SK-N-SH treated with all-trans-retinoic acid at 6 μM for 48 hours (cell line): ENCODE measurements around the gene IL17REL.

Experiments used
- ATAC-seq: fragments of 200-7000 bp; cut with Tn5 transposase; 3 replicates; pipeline ENCODE4 v1.9.1; 2020; ENCODE audit warnings: mild to moderate bottlenecking, moderate library complexity
- ARNTL ChIP-seq: fragments of 450-650 bp; formaldehyde crosslinking; IDR thresholded peaks from 2 replicates; pipeline ENCODE4 v1.5.0; 2020; ENCODE audit warnings: low read depth, mild to moderate bottlenecking, moderate library complexity, borderline replicate concordance
- BACH2 ChIP-seq: fragments of 250-450 bp; sonication (Bioruptor Pico); IDR thresholded peaks from 2 replicates; pipeline ENCODE4 v1.9.0; 2021; ENCODE audit warnings: mild to moderate bottlenecking, borderline replicate concordance
- CSDC2 ChIP-seq: fragments of 250-450 bp; sonication (Bioruptor Pico); IDR thresholded peaks from 2 replicates; pipeline ENCODE4 v1.5.0; 2020; ENCODE audit warnings: mild to moderate bottlenecking, moderate library complexity
- ESRRG ChIP-seq: fragments of 250-450 bp; sonication (Bioruptor Pico); IDR thresholded peaks from 2 replicates; pipeline ENCODE4 v1.6.1; 2021; ENCODE audit warnings: mild to moderate bottlenecking
- GLIS3 ChIP-seq: fragments of 250-450 bp; sonication (Bioruptor Pico); IDR thresholded peaks from 2 replicates; pipeline ENCODE4 v1.5.0; 2020; ENCODE audit warnings: mild to moderate bottlenecking, moderate library complexity
- ISL1 ChIP-seq: fragments of 250-450 bp; sonication (Bioruptor Pico); IDR thresholded peaks from 2 replicates; pipeline ENCODE4 v2.1.2; 2022; ENCODE audit warnings: mild to moderate bottlenecking, moderate library complexity
- OSR1 ChIP-seq: fragments of 250-450 bp; sonication (Bioruptor Pico); IDR thresholded peaks from 2 replicates; pipeline ENCODE4 v1.8.0; 2022; ENCODE audit warnings: moderate library complexity, mild to moderate bottlenecking, inconsistent platforms
- PPARA ChIP-seq: fragments of 250-450 bp; sonication (Bioruptor Pico); IDR thresholded peaks from 2 replicates; pipeline ENCODE4 v1.5.0; 2020; ENCODE audit warnings: mild to moderate bottlenecking, borderline replicate concordance
- RARB ChIP-seq: fragments of 250-450 bp; sonication (Bioruptor Pico); IDR thresholded peaks from 2 replicates; pipeline ENCODE4 v1.8.0; 2021; ENCODE audit warnings: mild to moderate bottlenecking, moderate library complexity
- TCF4 ChIP-seq: fragments of 250-450 bp; sonication (Bioruptor Pico); IDR thresholded peaks from 2 replicates; pipeline ENCODE4 v1.8.0; 2021; ENCODE audit warnings: mild to moderate bottlenecking, moderate library complexity, borderline replicate concordance
- TOX ChIP-seq: fragments of 250-450 bp; sonication (Bioruptor Pico); IDR thresholded peaks from 2 replicates; pipeline ENCODE4 v1.8.0; 2021; ENCODE audit warnings: mild to moderate bottlenecking, moderate library complexity, borderline replicate concordance
- ZC3H10 ChIP-seq: fragments of 250-450 bp; sonication (Bioruptor Pico); IDR thresholded peaks from 2 replicates; pipeline ENCODE4 v1.5.1; 2021; ENCODE audit warnings: mild to moderate bottlenecking, moderate library complexity
- ZFP3 ChIP-seq: fragments of 250-450 bp; sonication (Bioruptor Pico); IDR thresholded peaks from 2 replicates; pipeline ENCODE4 v1.5.0; 2020; ENCODE audit warnings: mild to moderate bottlenecking, moderate library complexity
- ZFP30 ChIP-seq: fragments of 450-650 bp; formaldehyde crosslinking; IDR thresholded peaks from 2 replicates; pipeline ENCODE4 v1.5.0; 2022; ENCODE audit warnings: mild to moderate bottlenecking, moderate library complexity
- ZNF565 ChIP-seq: fragments of 450-650 bp; formaldehyde crosslinking; conservative IDR thresholded peaks from 2 replicates; pipeline ENCODE4 v1.5.0; 2020; ENCODE audit warnings: low read depth, mild to moderate bottlenecking, moderate library complexity
- ZNF8 ChIP-seq: fragments of 450-650 bp; formaldehyde crosslinking; IDR thresholded peaks from 2 replicates; pipeline ENCODE4 v1.5.0; 2020; ENCODE audit warnings: mild to moderate bottlenecking, moderate library complexity
- TF ChIP-seq, protein P1 (sequence below): fragments of 250-450 bp; sonication (Bioruptor Pico); IDR thresholded peaks from 2 replicates; pipeline ENCODE4 v1.5.1; 2021; ENCODE audit warnings: mild to moderate bottlenecking, moderate library complexity
- TF ChIP-seq, protein P2 (sequence below): fragments of 250-450 bp; sonication (Bioruptor Pico); IDR thresholded peaks from 2 replicates; pipeline ENCODE4 v1.5.0; 2020; ENCODE audit warnings: mild to moderate bottlenecking, moderate library complexity
- TF ChIP-seq, protein P3 (sequence below): fragments of 250-450 bp; sonication (Bioruptor Pico); IDR thresholded peaks from 2 replicates; pipeline ENCODE4 v1.8.0; 2020; ENCODE audit warnings: mild to moderate bottlenecking, moderate library complexity, borderline replicate concordance
- TF ChIP-seq, protein P4 (sequence below): fragments of 250-450 bp; sonication (Bioruptor Pico); IDR thresholded peaks from 2 replicates; pipeline ENCODE4 v1.5.1; 2020; ENCODE audit warnings: low read depth, mild to moderate bottlenecking, moderate library complexity
- TF ChIP-seq, protein P5 (sequence below): fragments of 250-450 bp; sonication (Bioruptor Pico); IDR thresholded peaks from 2 replicates; pipeline ENCODE4 v1.8.0; 2021; ENCODE audit warnings: low read depth, mild to moderate bottlenecking, moderate library complexity, borderline replicate concordance

Gene IL17REL

DNA sequence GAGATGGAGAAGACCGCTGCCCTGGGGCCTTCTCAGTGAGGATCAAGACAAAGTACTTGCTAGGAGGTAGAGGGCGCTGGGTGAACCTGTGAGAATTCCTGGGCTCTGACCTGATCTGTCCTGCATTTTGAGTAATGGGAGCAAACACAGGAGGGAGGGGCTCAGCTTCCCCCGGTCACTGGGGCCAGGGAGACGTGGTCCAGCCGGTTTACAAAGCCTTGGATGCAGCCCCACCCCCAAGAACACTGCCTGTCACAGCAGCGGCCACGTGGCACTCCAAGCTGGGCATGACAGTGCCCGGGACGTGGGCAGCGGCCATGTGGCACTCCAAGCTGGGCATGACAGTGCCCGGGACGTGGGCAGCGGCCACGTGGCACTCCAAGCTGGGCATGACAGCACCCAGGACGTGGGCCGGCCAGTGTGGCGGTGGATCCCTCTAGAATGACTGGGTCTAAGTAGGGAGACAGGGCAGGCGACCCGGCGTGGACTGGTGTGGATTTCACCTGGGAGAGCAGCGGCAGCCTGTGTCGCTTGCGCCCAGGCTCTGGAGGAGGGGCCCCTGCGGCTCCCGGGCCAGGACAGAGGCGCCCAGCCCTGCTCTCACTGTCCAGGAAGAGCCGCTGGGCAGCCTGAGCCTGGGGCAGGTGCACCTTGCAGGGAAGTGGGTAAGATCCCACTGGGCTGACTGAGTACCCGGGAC is 48.0 kb upstream of the IL17REL start:
- TF ChIP-seq, protein P1, sequence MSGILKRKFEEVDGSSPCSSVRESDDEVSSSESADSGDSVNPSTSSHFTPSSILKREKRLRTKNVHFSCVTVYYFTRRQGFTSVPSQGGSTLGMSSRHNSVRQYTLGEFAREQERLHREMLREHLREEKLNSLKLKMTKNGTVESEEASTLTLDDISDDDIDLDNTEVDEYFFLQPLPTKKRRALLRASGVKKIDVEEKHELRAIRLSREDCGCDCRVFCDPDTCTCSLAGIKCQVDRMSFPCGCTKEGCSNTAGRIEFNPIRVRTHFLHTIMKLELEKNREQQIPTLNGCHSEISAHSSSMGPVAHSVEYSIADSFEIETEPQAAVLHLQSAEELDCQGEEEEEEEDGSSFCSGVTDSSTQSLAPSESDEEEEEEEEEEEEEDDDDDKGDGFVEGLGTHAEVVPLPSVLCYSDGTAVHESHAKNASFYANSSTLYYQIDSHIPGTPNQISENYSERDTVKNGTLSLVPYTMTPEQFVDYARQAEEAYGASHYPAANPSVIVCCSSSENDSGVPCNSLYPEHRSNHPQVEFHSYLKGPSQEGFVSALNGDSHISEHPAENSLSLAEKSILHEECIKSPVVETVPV (CRISPR knock-in tag): no peak
- TF ChIP-seq ESRRG (CRISPR knock-in tag): no peak
- TF ChIP-seq, protein P2, sequence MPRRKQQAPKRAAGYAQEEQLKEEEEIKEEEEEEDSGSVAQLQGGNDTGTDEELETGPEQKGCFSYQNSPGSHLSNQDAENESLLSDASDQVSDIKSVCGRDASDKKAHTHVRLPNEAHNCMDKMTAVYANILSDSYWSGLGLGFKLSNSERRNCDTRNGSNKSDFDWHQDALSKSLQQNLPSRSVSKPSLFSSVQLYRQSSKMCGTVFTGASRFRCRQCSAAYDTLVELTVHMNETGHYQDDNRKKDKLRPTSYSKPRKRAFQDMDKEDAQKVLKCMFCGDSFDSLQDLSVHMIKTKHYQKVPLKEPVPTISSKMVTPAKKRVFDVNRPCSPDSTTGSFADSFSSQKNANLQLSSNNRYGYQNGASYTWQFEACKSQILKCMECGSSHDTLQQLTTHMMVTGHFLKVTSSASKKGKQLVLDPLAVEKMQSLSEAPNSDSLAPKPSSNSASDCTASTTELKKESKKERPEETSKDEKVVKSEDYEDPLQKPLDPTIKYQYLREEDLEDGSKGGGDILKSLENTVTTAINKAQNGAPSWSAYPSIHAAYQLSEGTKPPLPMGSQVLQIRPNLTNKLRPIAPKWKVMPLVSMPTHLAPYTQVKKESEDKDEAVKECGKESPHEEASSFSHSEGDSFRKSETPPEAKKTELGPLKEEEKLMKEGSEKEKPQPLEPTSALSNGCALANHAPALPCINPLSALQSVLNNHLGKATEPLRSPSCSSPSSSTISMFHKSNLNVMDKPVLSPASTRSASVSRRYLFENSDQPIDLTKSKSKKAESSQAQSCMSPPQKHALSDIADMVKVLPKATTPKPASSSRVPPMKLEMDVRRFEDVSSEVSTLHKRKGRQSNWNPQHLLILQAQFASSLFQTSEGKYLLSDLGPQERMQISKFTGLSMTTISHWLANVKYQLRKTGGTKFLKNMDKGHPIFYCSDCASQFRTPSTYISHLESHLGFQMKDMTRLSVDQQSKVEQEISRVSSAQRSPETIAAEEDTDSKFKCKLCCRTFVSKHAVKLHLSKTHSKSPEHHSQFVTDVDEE (CRISPR knock-in tag): no peak
- TF ChIP-seq TOX (CRISPR knock-in tag): no peak
- TF ChIP-seq ZFP30 (CRISPR knock-in tag): no peak
- TF ChIP-seq, protein P3, sequence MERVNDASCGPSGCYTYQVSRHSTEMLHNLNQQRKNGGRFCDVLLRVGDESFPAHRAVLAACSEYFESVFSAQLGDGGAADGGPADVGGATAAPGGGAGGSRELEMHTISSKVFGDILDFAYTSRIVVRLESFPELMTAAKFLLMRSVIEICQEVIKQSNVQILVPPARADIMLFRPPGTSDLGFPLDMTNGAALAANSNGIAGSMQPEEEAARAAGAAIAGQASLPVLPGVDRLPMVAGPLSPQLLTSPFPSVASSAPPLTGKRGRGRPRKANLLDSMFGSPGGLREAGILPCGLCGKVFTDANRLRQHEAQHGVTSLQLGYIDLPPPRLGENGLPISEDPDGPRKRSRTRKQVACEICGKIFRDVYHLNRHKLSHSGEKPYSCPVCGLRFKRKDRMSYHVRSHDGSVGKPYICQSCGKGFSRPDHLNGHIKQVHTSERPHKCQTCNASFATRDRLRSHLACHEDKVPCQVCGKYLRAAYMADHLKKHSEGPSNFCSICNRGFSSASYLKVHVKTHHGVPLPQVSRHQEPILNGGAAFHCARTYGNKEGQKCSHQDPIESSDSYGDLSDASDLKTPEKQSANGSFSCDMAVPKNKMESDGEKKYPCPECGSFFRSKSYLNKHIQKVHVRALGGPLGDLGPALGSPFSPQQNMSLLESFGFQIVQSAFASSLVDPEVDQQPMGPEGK: no peak
- no peak for TF ChIP-seq ZFP3
- no peak for TF ChIP-seq OSR1 (CRISPR knock-in tag)
- TF ChIP-seq ISL1 (CRISPR knock-in tag): no peak
- no peak for TF ChIP-seq ZC3H10
- TF ChIP-seq, protein P4, sequence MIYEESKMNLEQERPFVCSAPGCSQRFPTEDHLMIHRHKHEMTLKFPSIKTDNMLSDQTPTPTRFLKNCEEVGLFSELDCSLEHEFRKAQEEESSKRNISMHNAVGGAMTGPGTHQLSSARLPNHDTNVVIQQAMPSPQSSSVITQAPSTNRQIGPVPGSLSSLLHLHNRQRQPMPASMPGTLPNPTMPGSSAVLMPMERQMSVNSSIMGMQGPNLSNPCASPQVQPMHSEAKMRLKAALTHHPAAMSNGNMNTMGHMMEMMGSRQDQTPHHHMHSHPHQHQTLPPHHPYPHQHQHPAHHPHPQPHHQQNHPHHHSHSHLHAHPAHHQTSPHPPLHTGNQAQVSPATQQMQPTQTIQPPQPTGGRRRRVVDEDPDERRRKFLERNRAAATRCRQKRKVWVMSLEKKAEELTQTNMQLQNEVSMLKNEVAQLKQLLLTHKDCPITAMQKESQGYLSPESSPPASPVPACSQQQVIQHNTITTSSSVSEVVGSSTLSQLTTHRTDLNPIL (CRISPR knock-in tag): no peak
- no peak for TF ChIP-seq GLIS3 (CRISPR knock-in tag)
- TF ChIP-seq ZNF565 (CRISPR knock-in tag): no peak
- no peak for TF ChIP-seq TCF4
- TF ChIP-seq BACH2: no peak
- no peak for ATAC-seq

DNA sequence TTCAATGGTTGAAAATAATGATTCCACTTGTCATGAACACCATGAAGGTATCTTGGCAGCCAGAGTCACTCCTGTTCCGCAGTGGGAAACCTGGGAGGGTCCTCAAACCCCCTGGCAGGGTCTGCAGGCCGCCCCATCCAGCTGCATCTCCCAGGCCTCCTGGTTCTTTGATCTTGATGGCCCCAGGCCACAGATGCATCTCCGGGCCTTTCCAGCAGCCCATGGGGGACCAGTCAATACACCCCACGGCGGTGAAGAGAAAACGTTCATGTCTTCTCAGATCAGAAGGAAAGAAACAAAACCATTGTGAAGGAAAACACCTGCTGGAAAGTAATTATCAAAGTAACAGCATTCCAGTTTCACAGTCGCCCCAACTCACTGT is 47.3 kb upstream of the IL17REL start:
- no peak for ATAC-seq
- no peak for TF ChIP-seq RARB

DNA sequence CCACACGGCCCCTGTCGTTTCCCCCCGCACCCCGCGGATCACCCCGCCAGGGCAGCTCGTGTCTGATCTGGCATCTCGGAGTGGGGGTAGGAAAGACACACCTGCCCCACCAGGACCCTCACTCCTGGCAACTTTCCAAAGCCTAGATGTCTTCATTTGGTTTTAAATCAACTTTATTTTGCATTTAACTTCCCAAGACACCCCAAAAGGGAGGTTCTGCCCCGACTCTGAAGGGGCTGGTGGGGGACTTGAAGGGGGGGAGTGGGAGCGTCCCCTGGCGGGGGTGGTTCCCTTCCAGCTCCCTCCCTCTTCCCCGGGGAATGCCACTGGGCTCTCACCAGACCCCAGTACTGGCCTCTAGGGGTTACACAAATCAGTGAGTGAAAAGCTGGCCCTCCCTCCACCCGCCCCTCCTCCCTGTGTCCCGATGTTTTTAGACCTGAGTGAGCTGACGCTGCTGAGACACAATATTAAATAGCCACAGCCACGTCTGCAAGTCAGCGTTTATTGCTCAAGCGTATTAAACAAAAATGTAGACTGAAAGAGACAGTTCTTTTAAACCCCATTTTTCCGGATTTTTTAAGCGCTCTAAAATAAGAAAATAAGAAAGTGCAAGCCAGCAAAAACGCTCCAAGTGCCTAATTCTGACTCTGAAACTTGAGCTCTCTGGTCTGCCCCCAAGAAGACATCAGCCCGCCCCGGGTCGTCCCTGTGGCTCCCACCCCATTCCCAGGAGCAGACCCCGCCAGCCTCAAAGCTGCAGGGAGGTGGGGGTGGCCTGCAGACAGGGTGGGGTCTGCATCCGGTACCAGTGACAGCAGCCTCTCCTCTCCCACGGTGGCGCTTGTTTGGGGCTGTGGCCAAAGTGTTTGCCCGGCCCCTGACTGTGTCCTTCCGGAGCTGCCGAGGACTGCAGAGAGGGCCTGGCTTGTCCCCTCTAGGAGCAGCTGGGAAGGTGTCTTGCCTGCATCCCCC is 46.6 kb upstream of the IL17REL start:
- ATAC-seq: peak; percentile 31; the same call in 2 of the 3 replicates
- no peak for TF ChIP-seq ISL1 (CRISPR knock-in tag)
- TF ChIP-seq OSR1 (CRISPR knock-in tag): no peak
- no peak for TF ChIP-seq ZFP30 (CRISPR knock-in tag)
- no peak for TF ChIP-seq TOX (CRISPR knock-in tag)
- TF ChIP-seq, protein P2 (CRISPR knock-in tag): no peak
- TF ChIP-seq, protein P5, sequence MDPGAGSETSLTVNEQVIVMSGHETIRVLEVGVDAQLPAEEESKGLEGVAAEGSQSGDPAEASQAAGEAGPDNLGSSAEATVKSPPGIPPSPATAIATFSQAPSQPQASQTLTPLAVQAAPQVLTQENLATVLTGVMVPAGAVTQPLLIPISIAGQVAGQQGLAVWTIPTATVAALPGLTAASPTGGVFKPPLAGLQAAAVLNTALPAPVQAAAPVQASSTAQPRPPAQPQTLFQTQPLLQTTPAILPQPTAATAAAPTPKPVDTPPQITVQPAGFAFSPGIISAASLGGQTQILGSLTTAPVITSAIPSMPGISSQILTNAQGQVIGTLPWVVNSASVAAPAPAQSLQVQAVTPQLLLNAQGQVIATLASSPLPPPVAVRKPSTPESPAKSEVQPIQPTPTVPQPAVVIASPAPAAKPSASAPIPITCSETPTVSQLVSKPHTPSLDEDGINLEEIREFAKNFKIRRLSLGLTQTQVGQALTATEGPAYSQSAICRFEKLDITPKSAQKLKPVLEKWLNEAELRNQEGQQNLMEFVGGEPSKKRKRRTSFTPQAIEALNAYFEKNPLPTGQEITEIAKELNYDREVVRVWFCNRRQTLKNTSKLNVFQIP (CRISPR knock-in tag): no peak
- TF ChIP-seq GLIS3 (CRISPR knock-in tag): no peak
- TF ChIP-seq PPARA (CRISPR knock-in tag): no peak
- TF ChIP-seq RARB: no peak
- TF ChIP-seq, protein P4 (CRISPR knock-in tag): no peak
- no peak for TF ChIP-seq TCF4
- no peak for TF ChIP-seq ZNF8 (CRISPR knock-in tag)
- TF ChIP-seq ZNF565 (CRISPR knock-in tag): no peak
- no peak for TF ChIP-seq ZFP3
- TF ChIP-seq ARNTL (CRISPR knock-in tag): no peak
- TF ChIP-seq ZC3H10: no peak
- TF ChIP-seq CSDC2 (CRISPR knock-in tag): no peak
